NAMALWA (cell line): Measurements from ENCODE around the gene PTPN7.
"Not testable (repeated sequence)": the region's sequence is repeated elsewhere in the genome, so short reads cannot be mapped to it uniquely, and the experiment has no call there.

Experiments used
- DNase-seq: peaks from one replicate; pipeline ENCODE4 v3.0.0-alpha.2; 2015; ENCODE audit warnings: low spot score

Gene PTPN7

GRCh38 chr1:202189918-202190715 lies 29.7 kb upstream of the PTPN7 start:
- DNase-seq, result no peak

GRCh38 chr1:202189001-202189790 lies 28.8 kb upstream of the PTPN7 start:
- peak; percentile 86 for DNase-seq

- no peak for DNase-seq
Measured at GRCh38 chr1:202187697-202188407, 27.4 kb upstream of the PTPN7 start.

GRCh38 chr1:202187041-202187671 lies 26.8 kb upstream of the PTPN7 start:
- no peak for DNase-seq

- no peak for DNase-seq
Measured at GRCh38 chr1:202186327-202186726, 25.9 kb upstream of the PTPN7 start.

- peak; percentile 81 for DNase-seq
Measured at GRCh38 chr1:202184750-202185460, 24.5 kb upstream of the PTPN7 start.

- no peak for DNase-seq
Measured at GRCh38 chr1:202182040-202182877, 21.9 kb upstream of the PTPN7 start.

- DNase-seq, result no peak
Measured at GRCh38 chr1:202181586-202181985, 21.2 kb upstream of the PTPN7 start.

GRCh38 chr1:202180751-202181139 lies 20.3 kb upstream of the PTPN7 start:
- DNase-seq, result not testable (repeated sequence)

GRCh38 chr1:202179828-202180750 lies 19.7 kb upstream of the PTPN7 start:
- DNase-seq, result no peak

- DNase-seq, result no peak
Measured at GRCh38 chr1:202176949-202177927, 16.8 kb upstream of the PTPN7 start.

- DNase-seq, result no peak
Measured at GRCh38 chr1:202173993-202174392, 13.6 kb upstream of the PTPN7 start.

GRCh38 chr1:202172015-202172355 lies 11.6 kb upstream of the PTPN7 start:
- no peak for DNase-seq

- no peak for DNase-seq
Measured at GRCh38 chr1:202171292-202172014, 11.1 kb upstream of the PTPN7 start.

GRCh38 chr1:202170726-202171125 lies 10.3 kb upstream of the PTPN7 start:
- DNase-seq, result peak; percentile 72

- DNase-seq, result no peak
Measured at GRCh38 chr1:202168861-202169260, 8.5 kb upstream of the PTPN7 start.

GRCh38 chr1:202167708-202168415 lies 7.5 kb upstream of the PTPN7 start:
- DNase-seq, result no peak
